OCI-LY1 (cell line): ENCODE results near the gene FSCB.

ENCODE experiments used
- H2AFZ ChIP-seq: fragments of 200-600 bp; sonication (generic), shearing (Covaris generic); 2 replicates; pipeline ENCODE4 v1.6.0; 2014; ENCODE audit warnings: antibody characterized with exemption, mild to moderate bottlenecking, low read length
- H3F3A ChIP-seq: fragments of 200-600 bp; sonication (generic), shearing (Covaris generic); 2 replicates; pipeline ENCODE4 v1.6.0; 2014; ENCODE audit warnings: mild to moderate bottlenecking, antibody characterized with exemption, low read length, moderate library complexity; ENCODE audit not compliant: insufficient read depth
- H3K27ac ChIP-seq: fragments of 200-600 bp; sonication (generic); 2 replicates; pipeline ENCODE4 v1.5.1; 2014; ENCODE audit warnings: low read length, mixed run types, mild to moderate bottlenecking, low read depth; ENCODE audit not compliant: poor library complexity, severe bottlenecking
- H3K27me3 ChIP-seq: fragments of 200-600 bp; sonication (generic); 2 replicates; pipeline ENCODE4 v1.6.0; 2014; ENCODE audit warnings: antibody characterized with exemption, mild to moderate bottlenecking, low read length, moderate library complexity; ENCODE audit not compliant: insufficient read depth
- H3K36me3 ChIP-seq: fragments of 200-600 bp; sonication (generic); 2 replicates; pipeline ENCODE4 v1.6.1; 2014; ENCODE audit warnings: mild to moderate bottlenecking, antibody characterized with exemption, low read length, moderate library complexity, mixed read lengths; ENCODE audit not compliant: insufficient read depth
- H3K4me1 ChIP-seq: fragments of 200-600 bp; sonication (generic); 2 replicates; pipeline ENCODE4 v1.5.1; 2014; ENCODE audit warnings: mild to moderate bottlenecking, low read length, moderate library complexity; ENCODE audit not compliant: insufficient read depth, severe bottlenecking
- H3K4me2 ChIP-seq: fragments of 200-600 bp; sonication (generic), shearing (Covaris generic); 2 replicates; pipeline ENCODE4 v1.6.1; 2014; ENCODE audit warnings: low read length
- H3K4me3 ChIP-seq: fragments of 200-600 bp; sonication (generic); 2 replicates; pipeline ENCODE4 v1.5.1; 2014; ENCODE audit warnings: low read length, low read depth, mild to moderate bottlenecking, mixed read lengths; ENCODE audit not compliant: poor library complexity, severe bottlenecking
- H3K79me2 ChIP-seq: fragments of 200-600 bp; shearing (Covaris generic); 2 replicates; pipeline ENCODE4 v1.6.1; 2016; ENCODE audit warnings: mixed run types, low read length, mixed read lengths; ENCODE audit not compliant: insufficient read depth
- H3K9ac ChIP-seq: fragments of 200-600 bp; sonication (generic), shearing (Covaris generic); 2 replicates; pipeline ENCODE4 v1.6.1; 2014; ENCODE audit warnings: mild to moderate bottlenecking, low read length, mixed read lengths
- H3K9me2 ChIP-seq: fragments of 200-600 bp; sonication (generic), shearing (Covaris generic); 2 replicates; pipeline ENCODE4 v1.6.1; 2014; ENCODE audit warnings: low read depth, mild to moderate bottlenecking, low read length, mixed read lengths
- H3K9me3 ChIP-seq: fragments of 200-600 bp; shearing (Covaris generic); 2 replicates; pipeline ENCODE4 v1.6.1; 2014; ENCODE audit warnings: low read length, mixed read lengths
- H4K20me1 ChIP-seq: fragments of 200-600 bp; sonication (generic), shearing (Covaris generic); 2 replicates; pipeline ENCODE4 v1.6.0; 2016; ENCODE audit warnings: mild to moderate bottlenecking, low read length; ENCODE audit not compliant: insufficient read depth
- CTCF ChIP-seq: fragments of 200-600 bp; sonication (generic), shearing (Covaris generic); IDR thresholded peaks from 2 replicates; pipeline ENCODE4 v1.5.1; 2017; ENCODE audit warnings: mild to moderate bottlenecking, antibody characterized with exemption, low read length, moderate library complexity, mixed read lengths
- EZH2 ChIP-seq: fragments of 200-600 bp; sonication (generic), shearing (Covaris generic); IDR thresholded peaks from 2 replicates; pipeline ENCODE4 v1.8.0; 2017; ENCODE audit warnings: borderline replicate concordance, mixed run types, mild to moderate bottlenecking, antibody characterized with exemption, low read length, moderate library complexity, mixed read lengths

Gene FSCB

GRCh38 chr14:44494137-44494536, 12.9 kb downstream of the FSCB start:
- no peaks in the 10 kb centered on the region for H3F3A ChIP-seq
- H3K4me3 ChIP-seq = no peak overlapping the region
- H2AFZ ChIP-seq = no peak overlapping the region
- H3K4me1 ChIP-seq = no peaks in the 10 kb centered on the region
- TF ChIP-seq EZH2 (no peak), CTCF (no peak)
- H3K27me3 ChIP-seq = no peaks in the 10 kb centered on the region
- no peak overlapping the region for H3K9ac ChIP-seq
- H3K9me2 ChIP-seq = no peaks in the 10 kb centered on the region
- H3K4me2 ChIP-seq = no peak overlapping the region
- no peaks in the 10 kb centered on the region for H3K9me3 ChIP-seq
- no peaks in the 10 kb centered on the region for H3K36me3 ChIP-seq
- H3K79me2 ChIP-seq = no peaks in the 10 kb centered on the region
- H3K27ac ChIP-seq = no peak overlapping the region
- no peaks in the 10 kb centered on the region for H4K20me1 ChIP-seq

GRCh38 chr14:44490966-44491365, 16.1 kb downstream of the FSCB start:
- no peaks in the 10 kb centered on the region for H4K20me1 ChIP-seq
- no peaks in the 10 kb centered on the region for H3K9me2 ChIP-seq
- no peak for TF ChIP-seq CTCF
- no peak for TF ChIP-seq EZH2
- H3F3A ChIP-seq = no peaks in the 10 kb centered on the region
- H3K9ac ChIP-seq = no peak overlapping the region
- H2AFZ ChIP-seq = no peak overlapping the region
- H3K79me2 ChIP-seq = no peaks in the 10 kb centered on the region
- H3K36me3 ChIP-seq = no peaks in the 10 kb centered on the region
- no peak overlapping the region for H3K27ac ChIP-seq
- no peaks in the 10 kb centered on the region for H3K9me3 ChIP-seq
- no peak overlapping the region for H3K4me3 ChIP-seq
- no peak overlapping the region for H3K4me2 ChIP-seq
- no peaks in the 10 kb centered on the region for H3K4me1 ChIP-seq
- no peaks in the 10 kb centered on the region for H3K27me3 ChIP-seq

- H3K4me1 ChIP-seq = no peaks in the 10 kb centered on the region
- no peaks in the 10 kb centered on the region for H3K9me3 ChIP-seq
- H3K4me2 ChIP-seq = no peak overlapping the region
- H2AFZ ChIP-seq = no peak overlapping the region
- H3K9me2 ChIP-seq = no peaks in the 10 kb centered on the region
- TF ChIP-seq EZH2 (no peak), CTCF (no peak)
- H3K4me3 ChIP-seq = no peak overlapping the region
- H4K20me1 ChIP-seq = no peaks in the 10 kb centered on the region
- no peaks in the 10 kb centered on the region for H3K79me2 ChIP-seq
- H3F3A ChIP-seq = no peaks in the 10 kb centered on the region
- H3K27me3 ChIP-seq = no peaks in the 10 kb centered on the region
- no peak overlapping the region for H3K27ac ChIP-seq
- H3K9ac ChIP-seq = no peak overlapping the region
- H3K36me3 ChIP-seq = no peaks in the 10 kb centered on the region
Measured at GRCh38 chr14:44477953-44478352, 29.1 kb downstream of the FSCB start.
